T follicular helper cell (primary cell): ENCODE measurements around the gene SOX6.

Experiments used
- DNase-seq: peaks from one replicate; pipeline ENCODE4 v3.0.0-alpha.2; 2020; ENCODE audit warnings: low read depth

The SOX6 gene

DNA sequence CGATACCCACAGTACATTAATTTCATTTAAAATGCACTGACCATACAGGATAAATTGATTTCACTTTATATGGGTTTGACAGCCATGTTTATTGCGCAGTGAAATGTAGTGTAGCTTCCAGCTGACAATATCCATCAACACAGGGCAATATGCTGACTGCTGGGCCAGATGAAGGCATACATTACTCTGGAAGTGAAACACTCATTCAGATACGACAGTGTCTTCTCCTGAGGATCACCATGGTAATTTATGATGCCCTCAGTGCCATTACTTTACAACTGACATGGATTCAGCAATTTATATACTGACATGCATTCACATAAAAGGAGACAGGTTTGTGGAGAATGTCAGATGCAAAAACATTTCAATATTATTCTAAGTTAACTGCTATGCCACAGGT is 365.1 kb downstream of the SOX6 start:
- no peak for DNase-seq

DNA sequence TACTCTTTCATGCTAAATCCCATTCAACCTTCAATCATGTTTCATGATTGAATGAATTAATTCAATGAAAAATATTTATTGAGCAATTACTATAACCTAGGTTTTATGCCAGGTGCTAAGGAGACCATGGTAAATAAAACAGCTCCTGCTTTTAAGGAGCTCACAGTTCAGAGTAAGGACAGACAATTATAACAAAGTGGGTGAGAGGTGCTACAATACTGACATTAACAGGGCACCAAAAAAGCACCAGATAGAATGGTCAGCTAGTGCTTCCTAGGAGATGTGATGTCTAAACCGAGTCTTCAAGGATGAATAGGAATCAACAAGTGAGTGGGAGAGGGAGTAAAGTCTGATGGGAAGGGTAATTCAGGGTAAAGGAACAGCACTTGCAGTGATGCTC is 366.7 kb downstream of the SOX6 start:
- DNase-seq, result no peak

DNA sequence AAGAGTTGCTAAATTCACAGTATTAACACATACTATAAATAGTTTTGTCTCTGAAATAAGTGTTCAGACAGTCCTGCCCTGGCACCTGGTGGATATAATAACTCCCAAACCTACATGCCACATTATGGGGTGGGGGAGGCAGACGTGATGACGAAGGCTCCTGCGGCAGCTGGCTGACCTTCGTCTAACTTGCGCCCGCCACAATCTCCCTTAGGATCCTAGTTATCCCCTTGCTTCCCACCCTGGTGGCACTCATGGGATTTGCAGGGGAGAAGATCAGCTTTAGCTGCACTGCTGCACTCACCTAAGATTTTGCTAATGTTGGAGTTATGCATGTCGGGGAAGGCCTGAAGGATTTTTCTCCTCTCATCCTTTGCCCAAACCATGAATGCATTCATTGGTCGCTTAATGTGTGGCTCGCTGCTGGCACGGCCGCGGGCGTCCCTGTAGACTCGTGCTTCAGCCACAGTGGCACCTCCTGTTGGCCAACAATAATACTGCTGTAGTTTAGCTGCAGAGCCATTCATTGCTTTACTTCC is 367.6 kb downstream of the SOX6 start:
- DNase-seq, result no peak

GRCh38 chr11:15988016-15988550 is 368.3 kb downstream of the SOX6 start:
- DNase-seq, result no peak

DNA sequence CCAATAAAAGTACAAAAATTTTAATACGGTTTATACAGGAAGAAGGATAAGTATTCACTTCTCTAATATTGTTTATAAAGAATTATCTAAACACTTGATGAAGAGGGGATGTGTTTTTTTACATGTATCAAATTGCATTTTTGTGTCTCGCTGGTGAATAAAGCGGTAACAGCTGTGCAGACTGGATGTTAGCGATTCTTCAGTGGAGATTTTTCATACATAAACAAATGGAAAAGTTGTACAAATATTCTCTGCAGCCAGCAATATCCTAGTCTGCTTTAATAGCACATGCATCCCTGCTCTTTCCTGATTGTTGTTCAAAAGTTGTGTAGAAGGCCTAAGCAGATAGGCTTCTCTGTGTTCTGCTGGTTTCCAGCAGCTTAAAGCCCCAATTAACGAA is 369.3 kb downstream of the SOX6 start:
- no peak for DNase-seq

GRCh38 chr11:15985860-15986139 is 370.5 kb downstream of the SOX6 start:
- no peak for DNase-seq

GRCh38 chr11:15985127-15985859 is 371.1 kb downstream of the SOX6 start:
- DNase-seq, result no peak

DNA sequence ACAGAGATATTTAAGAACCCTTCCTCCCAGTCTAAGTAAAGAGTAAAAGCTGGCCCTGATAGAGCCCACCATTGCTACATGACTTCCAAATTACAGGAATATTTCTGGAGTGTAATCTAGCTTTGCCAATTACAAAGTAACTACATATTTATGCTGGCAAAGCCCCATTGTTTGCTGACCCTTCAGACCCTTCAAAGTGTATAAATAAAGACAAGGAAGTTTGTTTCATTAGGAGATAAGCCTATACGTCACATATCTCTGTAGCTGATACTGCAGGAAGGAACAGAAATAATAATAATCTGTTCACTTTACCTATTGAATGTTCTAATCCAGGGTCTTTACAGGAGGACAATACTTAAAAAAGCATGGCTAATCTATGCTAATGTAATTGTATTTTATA is 375.1 kb downstream of the SOX6 start:
- no peak for DNase-seq

DNA sequence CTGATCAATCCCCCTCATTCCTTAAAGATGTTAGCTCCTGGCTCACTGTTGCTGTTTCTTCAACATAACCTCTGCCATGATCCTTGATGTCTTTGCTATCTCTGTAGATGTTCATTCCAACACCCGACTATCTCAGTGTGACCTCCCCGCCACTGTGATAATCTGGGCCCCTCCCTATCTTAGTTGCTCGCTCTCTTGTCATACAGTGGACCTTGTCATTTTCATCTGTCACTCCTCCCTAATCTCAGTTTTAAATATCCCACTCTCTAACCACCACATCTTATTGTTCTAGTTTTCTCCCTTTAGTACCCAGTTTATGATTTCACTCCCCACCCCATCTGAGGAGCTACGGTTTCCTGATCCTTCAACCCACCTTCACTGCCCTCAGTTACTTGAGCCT is 379.2 kb downstream of the SOX6 start:
- DNase-seq, result no peak

- no peak for DNase-seq
These were observed 379.8 kb downstream of the SOX6 start for GRCh38 chr11:15976433-15977045.

DNA sequence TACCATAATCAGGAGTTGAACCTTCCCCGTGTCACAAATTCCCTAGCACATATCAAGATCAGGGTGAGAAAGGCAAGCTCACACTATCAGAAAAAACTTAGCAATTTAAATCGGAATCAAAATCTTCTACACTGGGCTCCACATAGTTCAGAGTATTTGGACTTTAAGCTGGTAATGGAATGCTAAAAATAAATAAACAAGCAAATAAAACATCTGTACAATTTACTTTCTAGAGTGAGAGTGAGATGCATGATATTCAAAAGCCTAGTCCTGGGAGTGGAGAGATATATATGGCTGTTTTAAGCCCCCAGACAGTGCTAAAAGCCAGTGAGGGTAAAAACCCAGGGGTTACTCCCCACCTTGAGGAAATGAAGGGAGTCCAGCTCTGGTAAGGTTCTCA is 380.6 kb downstream of the SOX6 start:
- no peak for DNase-seq

DNA sequence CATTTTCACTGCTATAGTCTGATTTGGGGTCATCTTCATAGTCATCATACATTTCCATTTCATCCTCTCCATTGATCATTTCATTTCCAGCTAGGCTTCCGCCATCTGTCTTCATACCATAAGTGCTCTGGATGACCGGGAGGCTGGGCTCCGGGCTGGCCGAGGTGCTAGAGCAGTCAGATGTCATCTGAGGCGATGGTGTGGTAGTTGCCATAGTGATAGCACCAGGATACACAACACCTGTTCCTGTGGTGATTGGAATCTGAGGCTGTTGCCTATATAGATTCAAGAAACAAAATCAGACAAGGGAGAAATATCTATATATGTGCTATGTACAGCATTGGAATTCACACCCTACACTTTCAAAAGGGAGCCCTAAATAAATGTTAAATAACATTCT is 383.5 kb downstream of the SOX6 start:
- no peak for DNase-seq

DNA sequence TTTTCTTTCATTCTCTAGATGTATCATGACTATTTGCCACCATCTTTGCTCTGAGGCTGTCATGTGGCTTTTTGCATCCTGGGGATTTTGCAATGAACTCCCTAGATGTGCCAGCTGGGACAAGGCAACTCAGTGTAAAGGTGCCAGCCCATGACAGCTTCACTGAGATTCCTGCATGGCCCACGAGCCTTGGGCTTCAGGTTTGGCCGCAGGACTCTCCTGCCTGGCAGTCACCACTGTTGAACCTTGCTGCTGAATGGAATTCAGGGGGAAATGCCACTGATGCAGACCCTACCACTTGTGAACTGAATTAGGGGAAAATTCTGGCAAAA is 385.2 kb downstream of the SOX6 start:
- DNase-seq, result no peak

DNA sequence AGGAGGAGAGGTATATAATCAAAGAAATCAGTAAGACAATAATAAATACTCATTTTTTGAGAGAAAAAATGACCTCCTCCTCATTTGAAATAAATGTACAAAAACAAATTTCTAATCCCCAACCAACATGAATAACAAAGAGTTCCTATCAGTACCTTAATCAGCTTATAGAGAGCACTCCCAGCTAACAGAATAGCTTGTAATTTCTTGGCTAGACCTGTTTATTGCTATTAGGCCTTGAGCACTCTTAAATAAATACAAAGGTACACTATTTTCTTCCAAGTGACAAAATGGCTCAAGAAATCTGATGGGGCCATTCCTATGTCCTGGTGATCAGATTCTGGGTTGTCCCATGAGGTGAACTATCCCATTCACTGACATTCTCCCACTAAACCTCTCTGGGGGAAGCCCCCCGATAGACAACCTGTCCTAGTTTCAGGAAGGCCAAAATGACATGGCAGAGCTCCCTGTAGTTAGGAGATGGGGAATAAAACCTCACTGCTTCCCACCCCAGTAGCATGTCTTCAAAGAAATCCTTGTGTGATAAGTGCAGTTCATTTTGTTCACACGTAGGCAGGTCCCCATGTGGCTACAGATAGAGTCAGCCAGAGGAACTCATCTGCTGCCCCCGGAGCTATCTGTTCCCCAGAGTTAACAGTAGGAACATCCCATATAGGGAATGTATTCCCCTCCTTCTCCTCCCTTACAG is 385.7 kb downstream of the SOX6 start:
- DNase-seq, result no peak

GRCh38 chr11:15969701-15970329 is 386.5 kb downstream of the SOX6 start:
- no peak for DNase-seq

DNA sequence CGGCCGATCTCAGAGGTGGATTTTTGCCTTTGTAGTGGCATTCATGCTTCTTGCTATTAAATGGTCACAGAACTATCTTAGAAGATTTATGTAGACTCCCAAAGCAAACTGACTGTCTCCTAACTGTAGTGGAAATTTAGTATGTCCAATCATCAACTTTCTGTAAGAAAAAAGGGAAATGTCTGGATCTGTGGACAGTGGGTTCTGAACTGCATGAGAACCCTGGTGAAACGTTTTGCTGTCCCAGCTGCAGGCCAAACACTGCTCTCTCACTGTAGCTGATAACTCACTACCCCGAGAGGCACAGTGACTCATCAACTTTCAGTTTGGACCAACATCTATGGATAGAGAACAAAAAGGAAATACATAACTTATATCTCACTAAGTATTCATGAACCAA is 387.1 kb downstream of the SOX6 start:
- DNase-seq, result no peak

GRCh38 chr11:15968461-15969130 is 387.8 kb downstream of the SOX6 start:
- no peak for DNase-seq

DNA sequence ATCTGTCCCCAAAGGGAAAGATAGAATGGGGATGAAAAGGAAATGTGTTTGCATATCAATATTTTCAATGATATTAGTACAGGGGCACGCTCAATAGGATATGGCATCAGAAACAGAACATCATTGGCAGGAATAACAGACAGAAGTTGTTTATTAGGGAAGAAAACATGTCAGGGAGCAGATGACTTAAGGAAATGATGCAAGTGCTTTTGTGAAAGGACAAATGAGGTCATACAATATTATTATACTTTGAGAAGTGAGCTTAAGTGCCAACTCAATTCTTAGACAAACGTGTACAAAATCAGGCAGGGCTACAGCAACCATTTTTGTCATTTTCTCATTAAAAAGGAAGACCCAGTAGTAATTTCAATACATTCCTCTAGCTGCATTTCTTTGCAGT is 388.4 kb downstream of the SOX6 start:
- DNase-seq, result no peak

- no peak for DNase-seq
These were observed 389.2 kb downstream of the SOX6 start for GRCh38 chr11:15967166-15967565.

GRCh38 chr11:15965562-15966250 is 390.6 kb downstream of the SOX6 start:
- no peak for DNase-seq

DNA sequence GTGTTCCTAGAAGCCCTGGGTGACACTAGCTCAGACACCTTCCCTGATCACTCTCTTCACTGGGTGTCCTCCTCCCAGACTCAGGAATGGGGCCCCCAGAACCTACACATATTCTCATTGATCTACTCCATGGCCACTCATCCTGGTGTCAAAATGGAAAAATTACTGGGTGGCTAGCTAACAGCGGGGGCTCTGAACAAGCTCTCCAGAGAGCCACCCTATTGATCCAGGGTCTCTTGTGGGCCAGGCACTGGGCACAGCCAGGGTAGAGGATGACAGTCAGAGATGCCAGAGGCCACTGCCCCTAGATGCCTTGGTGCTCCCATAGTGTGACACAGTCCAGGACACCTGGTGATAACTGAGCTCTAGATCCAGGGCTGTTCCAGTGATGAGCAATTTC is 393.1 kb downstream of the SOX6 start:
- DNase-seq, result no peak

- no peak for DNase-seq
These were observed 397.4 kb downstream of the SOX6 start for GRCh38 chr11:15958910-15959309.
